Measurements from ENCODE around the gene AHSP.

Gene AHSP

DNA sequence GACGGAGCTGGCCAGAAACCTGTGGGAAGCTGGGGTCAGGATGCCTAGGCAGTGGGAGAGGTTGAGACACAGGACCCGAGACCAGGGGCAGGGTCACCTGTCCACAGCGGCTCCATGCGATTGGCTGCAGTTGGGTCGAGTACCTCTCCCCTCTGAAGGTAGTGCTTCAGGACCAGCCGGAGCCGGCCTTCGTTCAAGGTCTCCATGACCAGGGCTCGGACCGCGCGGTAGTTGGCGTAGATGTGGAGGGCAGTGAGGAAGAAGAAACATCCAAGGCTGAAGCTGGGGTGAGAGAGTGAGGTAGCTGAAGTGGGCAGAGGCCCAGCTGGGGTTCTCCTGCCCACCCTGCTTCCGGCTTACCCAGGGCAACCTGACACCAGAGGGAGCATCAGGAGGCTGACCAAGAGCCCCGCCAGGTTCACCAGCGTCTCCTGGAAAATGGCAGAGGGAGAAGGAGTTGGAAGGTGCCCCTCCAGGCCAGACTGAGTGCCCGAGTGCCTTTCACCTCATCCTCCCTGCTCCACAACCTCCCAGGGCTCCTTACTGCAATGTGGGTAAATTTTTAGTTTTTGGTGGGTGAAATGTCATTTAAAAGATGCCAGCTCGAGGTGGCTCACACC, 34.1 kb upstream of the AHSP start:
- Histone ChIP-seq H3K36me3 (ENCODE audit: insufficient read depth, low read length) (peaks cover 39% of the 10 kb centered on the region; the same call in 1 of the 2 replicates), H3K9me2 (replicated peaks; ENCODE audit: low read depth, low read length) (no peaks in the 10 kb centered on the region), H3K4me3 (ENCODE audit: low read length, poor library complexity, severe bottlenecking) (no peak overlapping the region), H3K79me2 (ENCODE audit: insufficient read depth, low read length) (no peaks in the 10 kb centered on the region), H3K27me3 (ENCODE audit: insufficient read depth, low read length, poor library complexity, severe bottlenecking) (no peaks in the 10 kb centered on the region), H2AFZ (ENCODE audit: low read length) (no peak overlapping the region), H3K9me3 (ENCODE audit: insufficient read depth, low read depth, low read length) (no peaks in the 10 kb centered on the region), H3K9ac (ENCODE audit: low read depth, low read length, poor library complexity, severe bottlenecking) (no peak overlapping the region), H3K4me2 (ENCODE audit: low read depth, low read length, poor library complexity, severe bottlenecking) (no peak overlapping the region), H3K4me1 (ENCODE audit: insufficient read depth, low read length, poor library complexity, severe bottlenecking) (no peaks in the 10 kb centered on the region), H4K20me1 (ENCODE audit: insufficient read depth, low read length, poor library complexity, severe bottlenecking) (no peaks in the 10 kb centered on the region), H3F3A (ENCODE audit: low read depth) (no peaks in the 10 kb centered on the region)
- no peak for TF ChIP-seq EZH2phosphoT487 (IDR thresholded peaks at IDR 0.05; ENCODE audit: borderline replicate concordance)
- TF ChIP-seq, protein P1, sequence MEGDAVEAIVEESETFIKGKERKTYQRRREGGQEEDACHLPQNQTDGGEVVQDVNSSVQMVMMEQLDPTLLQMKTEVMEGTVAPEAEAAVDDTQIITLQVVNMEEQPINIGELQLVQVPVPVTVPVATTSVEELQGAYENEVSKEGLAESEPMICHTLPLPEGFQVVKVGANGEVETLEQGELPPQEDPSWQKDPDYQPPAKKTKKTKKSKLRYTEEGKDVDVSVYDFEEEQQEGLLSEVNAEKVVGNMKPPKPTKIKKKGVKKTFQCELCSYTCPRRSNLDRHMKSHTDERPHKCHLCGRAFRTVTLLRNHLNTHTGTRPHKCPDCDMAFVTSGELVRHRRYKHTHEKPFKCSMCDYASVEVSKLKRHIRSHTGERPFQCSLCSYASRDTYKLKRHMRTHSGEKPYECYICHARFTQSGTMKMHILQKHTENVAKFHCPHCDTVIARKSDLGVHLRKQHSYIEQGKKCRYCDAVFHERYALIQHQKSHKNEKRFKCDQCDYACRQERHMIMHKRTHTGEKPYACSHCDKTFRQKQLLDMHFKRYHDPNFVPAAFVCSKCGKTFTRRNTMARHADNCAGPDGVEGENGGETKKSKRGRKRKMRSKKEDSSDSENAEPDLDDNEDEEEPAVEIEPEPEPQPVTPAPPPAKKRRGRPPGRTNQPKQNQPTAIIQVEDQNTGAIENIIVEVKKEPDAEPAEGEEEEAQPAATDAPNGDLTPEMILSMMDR (conservative IDR thresholded peaks at IDR 0.05; ENCODE audit: low read length): no peak

DNA sequence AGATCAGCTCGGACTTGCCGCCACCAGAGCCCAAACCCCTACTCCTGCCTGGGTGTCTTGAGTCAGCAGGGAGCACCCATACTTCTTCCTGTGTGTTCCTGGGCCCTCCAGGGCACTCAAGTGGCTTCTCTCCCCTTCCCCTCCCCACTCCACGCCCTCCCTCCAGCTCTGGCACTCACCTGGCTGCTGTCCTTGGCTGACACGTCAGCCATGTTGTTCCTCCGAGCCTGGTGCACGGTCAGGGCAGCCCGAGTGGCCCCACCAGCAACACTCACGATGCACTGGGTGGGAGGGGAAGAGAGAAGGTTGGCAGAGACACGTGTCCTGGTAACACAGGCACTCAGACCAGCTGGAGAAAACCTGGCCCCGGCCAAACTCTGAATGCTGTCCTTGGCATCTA, 31.0 kb upstream of the AHSP start:
- no peak overlapping the region for H3K4me2 ChIP-seq (ENCODE audit: low read depth, low read length, poor library complexity, severe bottlenecking)
- no peaks in the 10 kb centered on the region for H3K9me3 ChIP-seq (ENCODE audit: insufficient read depth, low read depth, low read length)
- no peak overlapping the region for H3K9ac ChIP-seq (ENCODE audit: low read depth, low read length, poor library complexity, severe bottlenecking)
- no peaks in the 10 kb centered on the region for H3F3A ChIP-seq (ENCODE audit: low read depth)
- no peaks in the 10 kb centered on the region for H3K9me2 ChIP-seq (replicated peaks; ENCODE audit: low read depth, low read length)
- H3K79me2 ChIP-seq (ENCODE audit: insufficient read depth, low read length): no peaks in the 10 kb centered on the region
- H2AFZ ChIP-seq (ENCODE audit: low read length): no peak overlapping the region
- H3K27me3 ChIP-seq (ENCODE audit: insufficient read depth, low read length, poor library complexity, severe bottlenecking): no peaks in the 10 kb centered on the region
- no peaks in the 10 kb centered on the region for H4K20me1 ChIP-seq (ENCODE audit: insufficient read depth, low read length, poor library complexity, severe bottlenecking)
- peaks cover 39% of the 10 kb centered on the region; the same call in 1 of the 2 replicates for H3K36me3 ChIP-seq (ENCODE audit: insufficient read depth, low read length)
- H3K4me3 ChIP-seq (ENCODE audit: low read length, poor library complexity, severe bottlenecking): no peak overlapping the region
- H3K4me1 ChIP-seq (ENCODE audit: insufficient read depth, low read length, poor library complexity, severe bottlenecking): no peaks in the 10 kb centered on the region
- TF ChIP-seq EZH2phosphoT487 (IDR thresholded peaks at IDR 0.05; ENCODE audit: borderline replicate concordance): no peak
- TF ChIP-seq, protein P1 (conservative IDR thresholded peaks at IDR 0.05; ENCODE audit: low read length): no peak

DNA sequence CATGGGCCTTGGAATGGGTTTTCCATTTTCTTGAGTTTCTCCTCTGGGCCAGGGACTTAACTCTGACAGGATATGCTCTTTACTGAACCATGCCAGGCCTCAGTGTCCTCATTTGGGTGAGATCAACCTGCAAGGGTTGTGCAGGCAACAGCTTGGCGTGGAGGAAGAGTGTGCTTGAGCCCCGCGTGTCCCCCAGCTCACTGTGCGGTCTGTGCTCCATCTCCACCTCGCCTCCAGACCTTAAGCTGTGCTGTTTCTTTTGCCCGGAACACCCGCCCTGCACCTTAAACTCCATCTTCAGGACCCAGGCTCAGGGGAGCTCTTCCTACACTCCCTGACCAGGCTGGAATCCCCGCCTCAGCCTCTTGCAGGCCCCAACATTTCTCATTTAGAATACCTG, 29.2 kb upstream of the AHSP start:
- Histone ChIP-seq H3K9me3 (ENCODE audit: insufficient read depth, low read depth, low read length) (no peaks in the 10 kb centered on the region), H3K4me2 (ENCODE audit: low read depth, low read length, poor library complexity, severe bottlenecking) (no peak overlapping the region), H3K9ac (ENCODE audit: low read depth, low read length, poor library complexity, severe bottlenecking) (no peak overlapping the region), H2AFZ (ENCODE audit: low read length) (no peak overlapping the region), H3K36me3 (ENCODE audit: insufficient read depth, low read length) (peaks cover 28% of the 10 kb centered on the region; the same call in 1 of the 2 replicates), H3K9me2 (replicated peaks; ENCODE audit: low read depth, low read length) (no peaks in the 10 kb centered on the region), H4K20me1 (ENCODE audit: insufficient read depth, low read length, poor library complexity, severe bottlenecking) (no peaks in the 10 kb centered on the region), H3K27me3 (ENCODE audit: insufficient read depth, low read length, poor library complexity, severe bottlenecking) (no peaks in the 10 kb centered on the region), H3F3A (ENCODE audit: low read depth) (no peaks in the 10 kb centered on the region), H3K4me1 (ENCODE audit: insufficient read depth, low read length, poor library complexity, severe bottlenecking) (peaks cover 4% of the 10 kb centered on the region), H3K79me2 (ENCODE audit: insufficient read depth, low read length) (peaks cover 2% of the 10 kb centered on the region; the same call in 1 of the 2 replicates), H3K4me3 (ENCODE audit: low read length, poor library complexity, severe bottlenecking) (no peak overlapping the region)
- TF ChIP-seq, protein P1 (conservative IDR thresholded peaks at IDR 0.05; ENCODE audit: low read length): no peak
- no peak for TF ChIP-seq EZH2phosphoT487 (IDR thresholded peaks at IDR 0.05; ENCODE audit: borderline replicate concordance)
